Neural cell (in vitro differentiated cells): ENCODE results near the gene FBXO42. TPM values are rescaled to one million over a fixed set of nuclear protein-coding genes. Genes with fewer than 3 reads are reported as not detected.

ENCODE experiments used
- H2AFZ ChIP-seq: fragments of 200-600, 300-800 bp; sonication (generic), shearing (Covaris generic); 2 replicates; pipeline ENCODE4 v1.6.0; 2014; ENCODE audit warnings: low read depth, mild to moderate bottlenecking, antibody characterized with exemption, low read length, moderate library complexity
- H3F3A ChIP-seq: fragments of 200-600 bp; shearing (Covaris generic); 2 replicates; pipeline ENCODE4 v1.6.1; 2016; ENCODE audit warnings: mild to moderate bottlenecking, moderate library complexity, mixed read lengths, antibody characterized with exemption, low read length; ENCODE audit not compliant: insufficient read depth, poor library complexity, severe bottlenecking
- H3K27ac ChIP-seq: fragments of 200-600, 300-800 bp; sonication (generic), shearing (Covaris generic); 2 replicates; pipeline ENCODE4 v1.5.1; 2014; ENCODE audit warnings: mild to moderate bottlenecking, low read length, moderate library complexity
- H3K27me3 ChIP-seq: fragments of 300-800, 200-600 bp; sonication (generic), shearing (Covaris generic); 2 replicates; pipeline ENCODE4 v1.6.0; 2014; ENCODE audit warnings: mild to moderate bottlenecking, low read depth, low read length, moderate library complexity; ENCODE audit not compliant: insufficient read depth
- H3K36me3 ChIP-seq: fragments of 300-800, 200-600 bp; sonication (generic), shearing (Covaris generic); 2 replicates; pipeline ENCODE4 v1.5.1; 2014; ENCODE audit warnings: mild to moderate bottlenecking, antibody characterized with exemption, low read length, moderate library complexity; ENCODE audit not compliant: insufficient read depth
- H3K4me2 ChIP-seq: fragments of 300-800, 200-600 bp; sonication (generic), shearing (Covaris generic); 2 replicates; pipeline ENCODE4 v1.6.0; 2014; ENCODE audit warnings: mild to moderate bottlenecking, low read length
- H3K4me3 ChIP-seq: fragments of 300-800, 200-600 bp; sonication (generic), shearing (Covaris generic); 2 replicates; pipeline ENCODE4 v1.5.1; 2014; ENCODE audit warnings: mild to moderate bottlenecking, low read length, moderate library complexity
- H3K79me2 ChIP-seq: fragments of 200-600 bp; shearing (Covaris generic); replicated peaks from 2 replicates; pipeline ENCODE4 v1.6.0; 2014; ENCODE audit warnings: mild to moderate bottlenecking, low read length, moderate library complexity; ENCODE audit not compliant: insufficient read depth
- H3K9ac ChIP-seq: fragments of 300-800, 200-600 bp; sonication (generic), shearing (Covaris generic); 2 replicates; pipeline ENCODE4 v1.6.1; 2016; ENCODE audit warnings: mild to moderate bottlenecking, low read length, mixed read lengths
- H3K9me2 ChIP-seq: fragments of 200-600 bp; shearing (Covaris generic); 2 replicates; pipeline ENCODE4 v1.6.1; 2016; ENCODE audit warnings: mild to moderate bottlenecking, low read length, mixed read lengths; ENCODE audit not compliant: insufficient read depth
- H3K9me3 ChIP-seq: fragments of 200-600, 300-800 bp; sonication (generic), shearing (Covaris generic); 2 replicates; pipeline ENCODE4 v1.6.1; 2016; ENCODE audit warnings: mild to moderate bottlenecking, mixed run types, low read length, moderate library complexity, mixed read lengths
- H4K20me1 ChIP-seq: fragments of 200-600 bp; shearing (Covaris generic); 2 replicates; pipeline ENCODE4 v1.6.1; 2016; ENCODE audit warnings: mild to moderate bottlenecking, mixed run types; ENCODE audit not compliant: insufficient read depth
- EP300 ChIP-seq: fragments of 450-650 bp; conservative IDR thresholded peaks from 2 replicates; pipeline ENCODE4 v1.6.1; 2014; ENCODE audit warnings: antibody characterized with exemption, mild to moderate bottlenecking, moderate library complexity; ENCODE audit not compliant: poor library complexity, severe bottlenecking
- EZH2 ChIP-seq: fragments of 200-600, 300-800 bp; shearing (Covaris generic), sonication (generic); IDR thresholded peaks from 2 replicates; pipeline ENCODE4 v1.6.1; 2014; ENCODE audit warnings: antibody characterized with exemption, low read length, borderline replicate concordance, mild to moderate bottlenecking; ENCODE audit not compliant: insufficient read depth, poor library complexity, severe bottlenecking
- MXI1 ChIP-seq: fragments of 450-650 bp; conservative IDR thresholded peaks from 2 replicates; pipeline ENCODE4 v1.6.1; 2014; ENCODE audit warnings: antibody characterized with exemption, mild to moderate bottlenecking; ENCODE audit not compliant: poor library complexity, severe bottlenecking
- POLR2AphosphoS5 ChIP-seq: IDR thresholded peaks from 2 replicates; pipeline ENCODE4 v1.6.1; 2012
- RAD21 ChIP-seq: fragments of 450-650 bp; conservative IDR thresholded peaks from 2 replicates; pipeline ENCODE4 v1.6.1; 2014; ENCODE audit warnings: antibody characterized with exemption, mild to moderate bottlenecking, moderate library complexity
- REST ChIP-seq: IDR thresholded peaks from 2 replicates; pipeline ENCODE4 v1.6.1; 2012; ENCODE audit warnings: borderline replicate concordance
- SMC3 ChIP-seq: fragments of 450-650 bp; conservative IDR thresholded peaks from 2 replicates; pipeline ENCODE4 v1.6.1; 2014; ENCODE audit warnings: antibody characterized with exemption, mild to moderate bottlenecking, moderate library complexity; ENCODE audit not compliant: poor library complexity
- TAF1 ChIP-seq: IDR thresholded peaks from 2 replicates; pipeline ENCODE4 v1.6.1; 2012; ENCODE audit warnings: low read depth
- polyA plus RNA-seq: library from polyadenylated mRNA; depleted of rRNA; stranded (reverse); fragments of >200 nt; gene quantifications from 2 replicates; pipeline ENCODE4 v1.2.3, GENCODE V29; 2014
- TF ChIP-seq, protein P1 (sequence below): fragments of 450-650 bp; IDR thresholded peaks from 2 replicates; pipeline ENCODE4 v1.5.1; 2014; ENCODE audit warnings: antibody characterized with exemption, mild to moderate bottlenecking, moderate library complexity; ENCODE audit not compliant: poor library complexity, severe bottlenecking

The FBXO42 gene
- polyA plus RNA-seq, 1 donor from 2014 or later: 30.1 TPM

DNA sequence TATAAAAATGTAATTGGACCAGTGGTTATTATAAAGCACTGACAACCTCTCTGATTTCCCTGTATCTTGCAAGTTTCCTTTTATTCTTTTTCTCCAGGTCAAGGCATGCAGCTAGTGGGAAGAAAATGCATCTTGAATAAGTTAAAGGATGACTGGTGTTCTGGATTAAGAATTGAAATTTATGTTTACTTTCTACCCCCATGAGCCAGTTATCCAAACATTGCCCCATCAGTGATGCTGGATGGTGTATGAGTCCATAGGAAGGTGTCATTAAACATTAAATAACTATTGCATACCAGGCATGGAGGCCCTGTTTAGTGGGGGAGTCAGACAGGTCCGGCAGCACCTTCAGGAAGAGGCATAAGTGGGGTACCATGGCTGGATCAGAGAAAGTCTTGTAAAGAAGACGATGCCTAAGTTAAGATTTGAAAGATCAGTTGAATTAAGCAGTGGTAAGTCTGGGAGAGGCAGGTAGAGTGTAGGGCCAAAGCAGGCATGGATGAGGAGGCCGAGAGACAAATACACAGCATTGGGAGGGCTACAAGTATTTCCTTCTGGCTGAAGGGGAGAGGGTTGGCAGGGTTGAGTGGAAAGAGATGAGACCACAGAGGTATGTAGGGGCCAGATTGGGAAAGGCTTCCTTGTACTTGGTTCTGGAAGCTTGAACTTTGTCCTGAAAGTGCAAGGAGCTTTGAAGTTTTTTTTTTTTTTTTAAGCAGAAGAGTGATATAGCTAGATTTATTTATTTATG, 20.4 kb upstream of the FBXO42 start:
- Histone ChIP-seq H3K4me3 (no peak overlapping the region), H3K79me2 (peaks cover 83% of the 10 kb centered on the region), H3K9me2 (no peaks in the 10 kb centered on the region), H3K4me2 (no peak overlapping the region), H3K36me3 (no peaks in the 10 kb centered on the region), H3K9me3 (no peaks in the 10 kb centered on the region), H2AFZ (no peak overlapping the region), H3K9ac (no peak overlapping the region), H3K27ac (no peak overlapping the region), H3F3A (no peaks in the 10 kb centered on the region), H3K27me3 (no peaks in the 10 kb centered on the region), H4K20me1 (peaks cover 3% of the 10 kb centered on the region)
- no peak for TF ChIP-seq POLR2AphosphoS5
- TF ChIP-seq MXI1: no peak
- TF ChIP-seq EZH2: no peak
- TF ChIP-seq REST: no peak

- TF ChIP-seq SMC3: no peak
- TF ChIP-seq RAD21: no peak
- TF ChIP-seq POLR2AphosphoS5: no peak
- no peak for TF ChIP-seq MXI1
- no peak for TF ChIP-seq REST
- no peak for TF ChIP-seq EZH2
- no peak for TF ChIP-seq TAF1
- TF ChIP-seq, protein P1, sequence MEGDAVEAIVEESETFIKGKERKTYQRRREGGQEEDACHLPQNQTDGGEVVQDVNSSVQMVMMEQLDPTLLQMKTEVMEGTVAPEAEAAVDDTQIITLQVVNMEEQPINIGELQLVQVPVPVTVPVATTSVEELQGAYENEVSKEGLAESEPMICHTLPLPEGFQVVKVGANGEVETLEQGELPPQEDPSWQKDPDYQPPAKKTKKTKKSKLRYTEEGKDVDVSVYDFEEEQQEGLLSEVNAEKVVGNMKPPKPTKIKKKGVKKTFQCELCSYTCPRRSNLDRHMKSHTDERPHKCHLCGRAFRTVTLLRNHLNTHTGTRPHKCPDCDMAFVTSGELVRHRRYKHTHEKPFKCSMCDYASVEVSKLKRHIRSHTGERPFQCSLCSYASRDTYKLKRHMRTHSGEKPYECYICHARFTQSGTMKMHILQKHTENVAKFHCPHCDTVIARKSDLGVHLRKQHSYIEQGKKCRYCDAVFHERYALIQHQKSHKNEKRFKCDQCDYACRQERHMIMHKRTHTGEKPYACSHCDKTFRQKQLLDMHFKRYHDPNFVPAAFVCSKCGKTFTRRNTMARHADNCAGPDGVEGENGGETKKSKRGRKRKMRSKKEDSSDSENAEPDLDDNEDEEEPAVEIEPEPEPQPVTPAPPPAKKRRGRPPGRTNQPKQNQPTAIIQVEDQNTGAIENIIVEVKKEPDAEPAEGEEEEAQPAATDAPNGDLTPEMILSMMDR: no peak
- no peak for TF ChIP-seq EP300
- Histone ChIP-seq H3K4me3 (no peak overlapping the region), H3K9me3 (no peaks in the 10 kb centered on the region), H4K20me1 (peaks cover 3% of the 10 kb centered on the region), H3K4me2 (no peak overlapping the region), H3K36me3 (no peaks in the 10 kb centered on the region), H3K27ac (no peak overlapping the region), H3K9ac (no peak overlapping the region), H3K27me3 (no peaks in the 10 kb centered on the region), H3K79me2 (peaks cover 79% of the 10 kb centered on the region), H2AFZ (no peak overlapping the region), H3K9me2 (no peaks in the 10 kb centered on the region), H3F3A (no peaks in the 10 kb centered on the region)
Measured at GRCh38 chr1:16371725-16372124, 19.4 kb upstream of the FBXO42 start.
